Endothelial cell of umbilical vein (primary cell): ENCODE measurements around the gene JAZF1.

Source experiments
- EZH2 ChIP-seq: IDR thresholded peaks from 2 replicates; pipeline ENCODE4 v1.6.1; 2012; ENCODE audit warnings: borderline replicate concordance, low read depth, mild to moderate bottlenecking, moderate library complexity, low read length, inconsistent platforms; ENCODE audit not compliant: severe bottlenecking
- FOS ChIP-seq: IDR thresholded peaks from 2 replicates; pipeline ENCODE4 v1.6.1; 2011; ENCODE audit warnings: mild to moderate bottlenecking, low read length, moderate library complexity, borderline replicate concordance; ENCODE audit not compliant: insufficient read depth
- GATA2 ChIP-seq: IDR thresholded peaks from 2 replicates; pipeline ENCODE4 v1.7.0; 2011; ENCODE audit warnings: low read depth, mild to moderate bottlenecking, moderate library complexity, mixed read lengths, low read length; ENCODE audit not compliant: insufficient read length, insufficient read depth
- JUN ChIP-seq: IDR thresholded peaks from 2 replicates; pipeline ENCODE4 v1.6.1; 2011; ENCODE audit warnings: borderline replicate concordance, low read depth; ENCODE audit not compliant: insufficient read length, insufficient read depth
- MYC ChIP-seq: IDR thresholded peaks from one replicate; pipeline ENCODE4 v1.6.1; 2011; ENCODE audit warnings: mild to moderate bottlenecking, low read depth, low read length
- POLR2A ChIP-seq: IDR thresholded peaks from 2 replicates; pipeline ENCODE4 v1.6.1; 2012; ENCODE audit warnings: low read depth, mild to moderate bottlenecking, control low read depth, low read length
- POLR2AphosphoS5 ChIP-seq: IDR thresholded peaks from 2 replicates; pipeline ENCODE4 v1.6.1; 2012; ENCODE audit warnings: low read depth, mild to moderate bottlenecking, control low read depth, low read length, moderate library complexity; ENCODE audit not compliant: insufficient read depth
- TF ChIP-seq, protein P1 (sequence below), 2 donors: IDR thresholded peaks; 1 replicate in 1 of 2; 2 replicates in 1 of 2; pipeline ENCODE4 v1.5.1; 2011; ENCODE audit warnings: low read length in 2 of 2, mild to moderate bottlenecking in 2 of 2, moderate library complexity in 2 of 2, control low read depth in 1 of 2, inconsistent platforms in 1 of 2, low read depth in 1 of 2; ENCODE audit not compliant: insufficient read depth in 1 of 2; ENCODE audit errors: extremely low read depth in 1 of 2
- TF ChIP-seq, protein P2 (sequence below): IDR thresholded peaks from 2 replicates; pipeline ENCODE4 v1.6.1; 2011; ENCODE audit not compliant: insufficient read depth, insufficient read length

DNA sequence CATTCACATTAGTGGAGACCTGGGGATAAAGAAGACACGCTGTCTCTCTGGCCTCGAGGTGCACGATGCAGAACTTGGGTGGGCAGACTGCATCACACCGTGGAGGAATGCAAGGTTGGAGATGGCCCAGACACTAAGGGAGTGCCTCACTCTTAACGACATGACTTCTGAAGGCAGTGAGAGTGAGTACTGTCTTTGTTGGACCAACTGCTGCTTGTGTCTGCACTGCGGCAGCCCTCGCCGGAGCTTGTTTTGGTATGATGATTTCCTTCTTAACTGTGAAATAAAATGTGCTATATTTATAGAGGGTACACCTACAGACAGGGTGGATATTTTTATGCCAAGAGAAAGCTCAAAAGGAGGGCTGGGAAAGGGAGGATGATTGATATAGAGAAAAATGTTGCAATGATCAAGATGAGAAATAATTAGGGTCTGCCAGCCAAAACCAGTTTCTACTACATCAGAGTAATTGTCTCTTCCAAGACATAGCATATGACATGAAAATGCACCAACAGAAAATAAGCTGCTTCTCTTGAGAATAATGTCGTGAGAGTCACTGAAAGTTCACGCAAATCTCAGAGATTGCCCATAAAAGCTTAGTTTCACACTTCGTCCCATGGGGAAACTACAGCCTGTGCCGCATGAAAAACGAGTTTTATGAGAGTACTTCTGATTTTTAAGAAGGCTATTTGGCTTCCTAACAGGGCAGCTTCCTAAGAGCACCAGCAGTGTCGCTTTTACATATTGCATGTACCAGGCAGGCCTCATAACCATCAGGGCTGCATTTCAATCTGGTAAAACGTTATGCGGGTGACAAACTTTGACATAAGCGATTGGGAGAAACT is 313.5 kb downstream of the JAZF1 start:
- TF ChIP-seq, protein P1, sequence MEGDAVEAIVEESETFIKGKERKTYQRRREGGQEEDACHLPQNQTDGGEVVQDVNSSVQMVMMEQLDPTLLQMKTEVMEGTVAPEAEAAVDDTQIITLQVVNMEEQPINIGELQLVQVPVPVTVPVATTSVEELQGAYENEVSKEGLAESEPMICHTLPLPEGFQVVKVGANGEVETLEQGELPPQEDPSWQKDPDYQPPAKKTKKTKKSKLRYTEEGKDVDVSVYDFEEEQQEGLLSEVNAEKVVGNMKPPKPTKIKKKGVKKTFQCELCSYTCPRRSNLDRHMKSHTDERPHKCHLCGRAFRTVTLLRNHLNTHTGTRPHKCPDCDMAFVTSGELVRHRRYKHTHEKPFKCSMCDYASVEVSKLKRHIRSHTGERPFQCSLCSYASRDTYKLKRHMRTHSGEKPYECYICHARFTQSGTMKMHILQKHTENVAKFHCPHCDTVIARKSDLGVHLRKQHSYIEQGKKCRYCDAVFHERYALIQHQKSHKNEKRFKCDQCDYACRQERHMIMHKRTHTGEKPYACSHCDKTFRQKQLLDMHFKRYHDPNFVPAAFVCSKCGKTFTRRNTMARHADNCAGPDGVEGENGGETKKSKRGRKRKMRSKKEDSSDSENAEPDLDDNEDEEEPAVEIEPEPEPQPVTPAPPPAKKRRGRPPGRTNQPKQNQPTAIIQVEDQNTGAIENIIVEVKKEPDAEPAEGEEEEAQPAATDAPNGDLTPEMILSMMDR (IDR thresholded peaks at IDR 0.05; ENCODE audit: extremely low read depth in 1 of 2, insufficient read depth in 1 of 2, low read depth in 1 of 2, low read length in 2 of 2): no peak
- TF ChIP-seq POLR2A (no peak), MYC (no peak), EZH2 (no peak), FOS (no peak), POLR2AphosphoS5 (no peak), JUN (no peak), GATA2 (no peak)
- TF ChIP-seq, protein P2, sequence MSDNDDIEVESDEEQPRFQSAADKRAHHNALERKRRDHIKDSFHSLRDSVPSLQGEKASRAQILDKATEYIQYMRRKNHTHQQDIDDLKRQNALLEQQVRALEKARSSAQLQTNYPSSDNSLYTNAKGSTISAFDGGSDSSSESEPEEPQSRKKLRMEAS: no peak
